Ovary (tissue), 3 donors: ENCODE results near the gene ALX3.

Experiments
- CTCF ChIP-seq, 3 donors: fragments of 450-650 bp in 2 of 3; fragments of 200-600 bp in 1 of 3; IDR thresholded peaks; one replicate each; pipeline versions ENCODE4 v1.5.1 to v1.8.0; 2016 to 2022; ENCODE audit warnings: antibody characterized with exemption in 3 of 3, mild to moderate bottlenecking in 1 of 3
- POLR2A ChIP-seq: fragments of 450-650 bp; IDR thresholded peaks from one replicate; pipeline ENCODE4 v1.6.1; 2017; ENCODE audit warnings: antibody characterized with exemption, mild to moderate bottlenecking, moderate library complexity
- donor health status: DM: no; HTN: no; CAD: no.

DNA sequence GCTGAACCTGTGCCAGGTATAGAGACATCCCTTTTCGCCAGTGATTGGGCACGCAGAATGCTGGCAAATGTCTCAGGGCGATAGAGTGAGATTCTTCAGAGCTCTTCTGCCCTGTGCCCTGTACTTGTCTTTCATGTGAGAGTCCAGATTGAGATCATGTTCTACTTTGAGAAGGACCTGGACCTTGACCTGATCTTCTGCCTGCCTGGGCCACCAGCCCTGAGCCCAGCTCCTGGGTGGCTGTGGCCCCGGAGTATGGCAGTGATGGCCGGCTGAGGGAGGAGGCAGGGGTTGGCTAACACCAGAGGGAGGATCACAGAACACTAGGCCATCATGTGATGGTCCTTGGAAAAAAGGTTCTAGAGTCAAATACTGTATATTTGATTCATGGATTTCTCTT is 22.2 kb downstream of the ALX3 start:
- TF ChIP-seq CTCF (IDR thresholded peaks at IDR 0.05) (no peak), POLR2A (no peak)
